ENCODE measurements around the gene ZNF804A. TPM values are rescaled to one million over a fixed set of nuclear protein-coding genes. Genes with fewer than 3 reads are reported as not detected.

The ZNF804A gene
- not detected for total RNA-seq
- long read RNA-seq, result 0 reads

- peak; percentile 89 for DNase-seq (ENCODE audit: low spot score)
Observed at GRCh38 chr2:184598316-184599053, at the start of gene ZNF804A. Gene ZNF804A (plus strand): TSS chr2:184598529. CDS start chr2:184598960, 431 bp downstream.

- DNase-seq (ENCODE audit: low spot score), result no peak
Observed at GRCh38 chr2:184549153-184549552, 49.2 kb upstream of the ZNF804A start.

GRCh38 chr2:184551626-184552025, 46.7 kb upstream of the ZNF804A start:
- DNase-seq (ENCODE audit: low spot score), result no peak

- DNase-seq (ENCODE audit: low spot score), result no peak
Observed at GRCh38 chr2:184554736-184555135, 43.6 kb upstream of the ZNF804A start.

- DNase-seq (ENCODE audit: low spot score), result no peak
Observed at GRCh38 chr2:184555352-184555751, 43.0 kb upstream of the ZNF804A start.

- no peak for DNase-seq (ENCODE audit: low spot score)
Observed at GRCh38 chr2:184556639-184557038, 41.7 kb upstream of the ZNF804A start.

GRCh38 chr2:184558713-184559464, 39.4 kb upstream of the ZNF804A start:
- no peak for DNase-seq (ENCODE audit: low spot score)

- no peak for DNase-seq (ENCODE audit: low spot score)
Observed at GRCh38 chr2:184560603-184561002, 37.7 kb upstream of the ZNF804A start.

GRCh38 chr2:184562532-184562931, 35.8 kb upstream of the ZNF804A start:
- DNase-seq (ENCODE audit: low spot score), result no peak

- DNase-seq (ENCODE audit: low spot score), result no peak
Observed at GRCh38 chr2:184564092-184564491, 34.2 kb upstream of the ZNF804A start.

GRCh38 chr2:184566716-184567115, 31.6 kb upstream of the ZNF804A start:
- no peak for DNase-seq (ENCODE audit: low spot score)

GRCh38 chr2:184577056-184577455, 21.3 kb upstream of the ZNF804A start:
- DNase-seq (ENCODE audit: low spot score), result no peak

- DNase-seq (ENCODE audit: low spot score), result no peak
Observed at GRCh38 chr2:184577743-184578142, 20.6 kb upstream of the ZNF804A start.

GRCh38 chr2:184579226-184579625, 19.1 kb upstream of the ZNF804A start:
- DNase-seq (ENCODE audit: low spot score), result no peak

GRCh38 chr2:184581391-184581790, 16.9 kb upstream of the ZNF804A start:
- DNase-seq (ENCODE audit: low spot score), result no peak

- no peak for DNase-seq (ENCODE audit: low spot score)
Observed at GRCh38 chr2:184589261-184589660, 9.1 kb upstream of the ZNF804A start.

- no peak for DNase-seq (ENCODE audit: low spot score)
Observed at GRCh38 chr2:184596819-184597411, 1.4 kb upstream of the ZNF804A start.

- DNase-seq (ENCODE audit: low spot score), result no peak
Observed at GRCh38 chr2:184597571-184597991, 748 bp upstream of the ZNF804A start.

- DNase-seq (ENCODE audit: low spot score), result no peak
Observed at GRCh38 chr2:184598002-184598315, 370 bp upstream of the ZNF804A start.

- no peak for DNase-seq (ENCODE audit: low spot score)
Observed at GRCh38 chr2:184599054-184599871, 934 bp downstream of the ZNF804A start.

GRCh38 chr2:184599872-184600222, 1.5 kb downstream of the ZNF804A start:
- no peak for DNase-seq (ENCODE audit: low spot score)

- no peak for DNase-seq (ENCODE audit: low spot score)
Observed at GRCh38 chr2:184602734-184603133, 4.4 kb downstream of the ZNF804A start.

Measured in mesenteric fat pad (tissue), 1 donor.